HUES6 (cell line): ENCODE data around the gene ADSS1.

Experiments
- H3K27ac ChIP-seq: 2 replicates; pipeline ENCODE4 v1.7.0; 2013; ENCODE audit warnings: low read depth, mild to moderate bottlenecking, low read length, inconsistent platforms
- H3K27me3 ChIP-seq: 2 replicates; pipeline ENCODE4 v1.6.1; 2013; ENCODE audit warnings: low read length; ENCODE audit not compliant: control insufficient read depth, insufficient read depth
- H3K36me3 ChIP-seq: 2 replicates; pipeline ENCODE4 v1.6.1; 2013; ENCODE audit warnings: low read length; ENCODE audit not compliant: control insufficient read depth, insufficient read depth
- H3K4me1 ChIP-seq: 2 replicates; pipeline ENCODE4 v1.6.1; 2013; ENCODE audit warnings: low read length; ENCODE audit not compliant: control insufficient read depth, insufficient read depth
- H3K4me3 ChIP-seq: 2 replicates; pipeline ENCODE4 v1.5.1; 2013; ENCODE audit warnings: low read depth, low read length
- H3K9ac ChIP-seq: one replicate; pipeline ENCODE4 v1.6.1; 2013; ENCODE audit warnings: mild to moderate bottlenecking, low read length
- H3K9me3 ChIP-seq: 2 replicates; pipeline ENCODE4 v1.6.1; 2013; ENCODE audit warnings: low read depth, low read length; ENCODE audit not compliant: control insufficient read depth, insufficient read depth

The ADSS1 gene

GRCh38 chr14:104789752-104790743 is 66.0 kb downstream of the ADSS1 start:
- H3K27me3 ChIP-seq = no peaks in the 10 kb centered on the region
- H3K4me1 ChIP-seq = peaks cover 11% of the 10 kb centered on the region
- no peaks in the 10 kb centered on the region for H3K9me3 ChIP-seq
- no peak overlapping the region for H3K4me3 ChIP-seq
- peaks cover 52% of the 10 kb centered on the region for H3K36me3 ChIP-seq
- no peak overlapping the region for H3K27ac ChIP-seq
- no peak overlapping the region for H3K9ac ChIP-seq

GRCh38 chr14:104791425-104791824 is 67.4 kb downstream of the ADSS1 start:
- no peak overlapping the region for H3K4me3 ChIP-seq
- H3K4me1 ChIP-seq = peaks cover 16% of the 10 kb centered on the region
- H3K9me3 ChIP-seq = no peaks in the 10 kb centered on the region
- H3K36me3 ChIP-seq = peaks cover 47% of the 10 kb centered on the region
- H3K27me3 ChIP-seq = peaks cover 3% of the 10 kb centered on the region; the same call in 1 of the 2 replicates
- no peak overlapping the region for H3K9ac ChIP-seq
- no peak overlapping the region for H3K27ac ChIP-seq

- Histone ChIP-seq H3K9me3 (no peaks in the 10 kb centered on the region), H3K9ac (no peak overlapping the region), H3K27ac (no peak overlapping the region), H3K27me3 (peaks cover 11% of the 10 kb centered on the region; the same call in 1 of the 2 replicates), H3K36me3 (peaks cover 42% of the 10 kb centered on the region), H3K4me1 (peaks cover 25% of the 10 kb centered on the region), H3K4me3 (no peak overlapping the region)
Measured at GRCh38 chr14:104792101-104792884, 68.3 kb downstream of the ADSS1 start.

DNA sequence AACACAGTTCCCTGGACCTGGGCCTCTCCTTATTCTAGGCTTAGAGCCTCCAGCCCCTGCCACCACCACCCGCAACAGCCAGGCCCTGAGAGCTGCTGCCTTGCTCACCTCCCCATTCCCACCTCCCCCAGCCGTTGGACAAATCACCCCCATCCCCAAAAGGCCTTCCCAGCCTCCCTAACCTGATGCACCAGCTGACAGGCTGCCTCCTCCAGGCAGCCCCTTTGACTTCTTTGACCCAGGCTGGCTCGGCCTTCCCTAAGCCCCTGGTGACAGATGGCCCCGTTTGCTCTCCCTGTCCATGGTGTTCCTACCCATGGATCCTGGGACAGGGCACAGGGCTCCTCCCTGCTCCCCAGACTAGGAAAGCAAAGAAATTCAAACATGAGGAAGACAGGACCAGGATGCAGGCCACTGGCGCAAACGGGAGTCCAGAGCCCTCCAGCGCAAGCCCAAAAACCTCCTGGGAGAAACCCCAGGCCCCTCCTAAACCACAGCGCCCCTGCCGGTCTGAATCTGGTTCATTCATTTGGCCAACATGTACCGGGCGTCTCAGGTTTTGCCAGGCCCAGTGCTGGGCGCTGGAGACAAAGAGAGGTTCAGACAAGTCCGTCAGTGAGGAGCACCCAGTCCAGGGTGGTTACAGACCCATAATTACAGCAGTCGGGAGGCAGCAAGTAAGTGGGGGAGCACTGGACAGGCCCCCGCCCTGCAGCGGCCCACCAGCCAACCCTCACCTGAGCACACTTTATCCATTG is 69.1 kb downstream of the ADSS1 start:
- H3K9ac ChIP-seq = no peak overlapping the region
- peak overlapping the region; percentile 89 for H3K4me3 ChIP-seq
- H3K36me3 ChIP-seq = peaks cover 35% of the 10 kb centered on the region
- peaks cover 19% of the 10 kb centered on the region for H3K27me3 ChIP-seq
- no peaks in the 10 kb centered on the region for H3K9me3 ChIP-seq
- H3K4me1 ChIP-seq = peaks cover 33% of the 10 kb centered on the region
- H3K27ac ChIP-seq = no peak overlapping the region

GRCh38 chr14:104793703-104793959 is 69.6 kb downstream of the ADSS1 start:
- peak overlapping the region; percentile 89 for H3K4me3 ChIP-seq
- peaks cover 37% of the 10 kb centered on the region for H3K4me1 ChIP-seq

GRCh38 chr14:104794099-104794498 is 70.1 kb downstream of the ADSS1 start:
- H3K27ac ChIP-seq = no peak overlapping the region; the same call in 1 of the 2 replicates
- H3K9ac ChIP-seq = peak overlapping the region; percentile 86
- H3K4me3 ChIP-seq = peak overlapping the region; percentile 89
- H3K4me1 ChIP-seq = peaks cover 42% of the 10 kb centered on the region
- peaks cover 29% of the 10 kb centered on the region for H3K27me3 ChIP-seq
- H3K36me3 ChIP-seq = peaks cover 26% of the 10 kb centered on the region
- no peaks in the 10 kb centered on the region for H3K9me3 ChIP-seq

More at GRCh38 chr14:104793703-104793959, 69.6 kb downstream of the ADSS1 start:
- H3K27me3 ChIP-seq = peaks cover 24% of the 10 kb centered on the region
- H3K27ac ChIP-seq = no peak overlapping the region
- H3K36me3 ChIP-seq = peaks cover 30% of the 10 kb centered on the region
- peak overlapping the region; percentile 1 for H3K9ac ChIP-seq
- H3K9me3 ChIP-seq = no peaks in the 10 kb centered on the region

- Histone ChIP-seq H3K36me3 (peaks cover 21% of the 10 kb centered on the region), H3K9me3 (no peaks in the 10 kb centered on the region), H3K27me3 (peaks cover 32% of the 10 kb centered on the region), H3K4me1 (peaks cover 45% of the 10 kb centered on the region), H3K4me3 (peak overlapping the region; percentile 89), H3K27ac (no peak overlapping the region; the same call in 1 of the 2 replicates), H3K9ac (peak overlapping the region; percentile 86)
Measured at GRCh38 chr14:104794631-104794992, 70.6 kb downstream of the ADSS1 start.

DNA sequence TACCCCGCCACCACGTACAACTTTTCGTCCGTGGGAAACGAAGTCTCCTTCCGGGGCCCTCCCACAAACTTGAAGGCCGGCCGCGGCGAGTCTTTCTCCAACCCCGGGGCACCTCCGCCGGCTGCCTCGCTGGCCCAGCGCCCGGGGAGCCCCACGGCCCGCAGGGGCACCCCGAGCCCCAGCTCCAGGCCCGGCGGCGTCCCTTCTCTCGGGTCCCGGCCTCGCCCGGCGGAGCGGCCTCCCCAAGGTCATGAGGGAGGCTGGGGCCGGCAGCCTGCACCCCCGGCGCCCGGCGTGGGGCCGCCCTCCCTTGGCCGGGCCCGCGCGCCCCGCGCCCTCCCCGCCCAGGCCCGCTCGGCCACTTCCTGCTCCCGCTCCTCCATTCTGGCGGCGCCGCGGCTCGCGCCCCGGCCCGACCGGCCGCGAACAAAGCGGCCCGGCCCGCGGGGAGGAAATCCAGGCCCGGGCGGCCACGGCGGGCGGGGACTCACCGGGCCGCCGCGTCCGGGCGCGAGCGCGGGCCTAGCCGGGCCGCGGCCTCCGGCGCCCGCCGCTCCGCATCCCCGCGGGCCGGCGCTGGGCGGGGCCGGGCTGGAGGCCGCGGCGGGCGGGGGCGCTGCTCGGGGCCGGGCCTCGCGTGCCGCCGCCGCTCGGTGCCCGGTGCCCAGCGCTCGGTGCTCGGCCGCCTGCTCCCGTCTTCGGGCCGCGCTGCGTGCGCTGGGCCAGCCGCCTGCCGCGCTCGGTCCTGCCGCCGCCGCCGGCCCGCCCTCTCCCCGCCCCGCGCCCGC is 71.2 kb downstream of the ADSS1 start, which contains the start of gene AKT1:
Gene AKT1 (minus strand): TSS at position 756 of the 788 bp plus-strand sequence. CDS start 3,105 bp downstream, outside the sequence.
- peaks cover 32% of the 10 kb centered on the region for H3K27me3 ChIP-seq
- H3K4me3 ChIP-seq = peak within 1 kb of the TSS; percentile 89
- H3K27ac ChIP-seq = no peak within 1 kb of the TSS; the same call in 1 of the 2 replicates
- peaks cover 45% of the 10 kb centered on the region for H3K4me1 ChIP-seq
- H3K36me3 ChIP-seq = peaks cover 16% of the 10 kb centered on the region
- H3K9me3 ChIP-seq = no peaks in the 10 kb centered on the region
- peak within 1 kb of the TSS; percentile 86 for H3K9ac ChIP-seq

DNA sequence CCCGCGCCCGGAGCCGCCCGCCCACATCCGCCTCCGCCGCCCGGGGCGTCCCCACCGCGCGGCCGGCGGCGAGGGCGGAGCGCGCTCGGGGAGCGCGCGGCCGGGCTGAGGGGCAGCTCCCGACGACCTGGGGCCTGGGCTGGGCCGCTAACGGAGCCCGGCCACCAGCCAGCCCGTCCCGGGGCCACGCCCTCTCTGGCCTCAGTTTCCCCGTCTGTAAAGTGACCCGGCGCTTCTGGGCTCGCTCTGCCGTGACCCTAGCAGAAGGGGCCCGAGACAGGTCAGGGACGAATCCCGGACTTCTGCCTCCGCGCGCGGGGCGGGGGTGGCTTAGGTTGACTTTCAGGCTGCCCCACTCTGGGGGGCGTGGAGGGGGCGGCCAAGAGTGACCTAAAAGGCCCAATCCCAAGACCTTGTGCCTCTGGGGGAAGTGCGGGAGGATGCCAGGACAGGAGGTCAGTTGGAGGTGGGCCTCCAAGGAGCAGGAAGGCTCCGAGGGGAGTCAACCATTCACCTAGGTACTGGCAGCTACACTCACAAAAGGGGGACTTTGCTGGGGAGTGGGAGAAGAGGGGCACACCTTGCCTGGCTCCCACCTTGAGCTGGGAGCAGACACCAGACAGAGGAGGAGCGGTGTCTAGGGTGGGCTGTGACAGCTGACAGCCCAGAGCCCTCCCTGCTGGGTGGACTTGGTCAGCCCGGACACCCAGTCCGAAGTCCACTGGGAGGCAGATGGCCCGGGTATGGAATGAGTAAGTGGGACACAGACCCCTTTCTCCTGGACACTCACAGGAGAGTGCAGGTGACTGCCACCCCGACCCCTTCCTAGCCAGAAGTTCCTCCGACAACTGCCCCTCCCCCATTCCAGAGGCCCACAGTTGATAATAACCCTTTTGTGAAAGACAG is 72.0 kb downstream of the ADSS1 start:
- H3K9ac ChIP-seq = no peak overlapping the region
- peak overlapping the region; percentile 63 for H3K4me3 ChIP-seq
- peaks cover 45% of the 10 kb centered on the region for H3K4me1 ChIP-seq
- peaks cover 34% of the 10 kb centered on the region for H3K27me3 ChIP-seq
- H3K36me3 ChIP-seq = peaks cover 8% of the 10 kb centered on the region
- no peaks in the 10 kb centered on the region for H3K9me3 ChIP-seq
- no peak overlapping the region for H3K27ac ChIP-seq
